ENCODE measurements around the gene KSR1. TPM values are rescaled to one million over a fixed set of nuclear protein-coding genes. Genes with fewer than 3 reads are reported as not detected.

KSR1 gene
- total and polyA plus RNA-seq, 9 of the 15 experiments (the other 6 are each of a cell fraction or from before 2014, with no cell fraction given): 1.4 to 51.7 (median 18.4) TPM

- no peak for TF ChIP-seq ZNF518B (CRISPR knock-in tag; IDR thresholded peaks at IDR 0.05)
- peak; percentile 93 for TF ChIP-seq MEIS2 (IDR thresholded peaks at IDR 0.05; ENCODE audit: partially characterized antibody)
- TF ChIP-seq POLR3A (IDR thresholded peaks at IDR 0.05; ENCODE audit: borderline replicate concordance, extremely low read depth, insufficient read depth, insufficient read length): no peak
- TF ChIP-seq, protein P1, sequence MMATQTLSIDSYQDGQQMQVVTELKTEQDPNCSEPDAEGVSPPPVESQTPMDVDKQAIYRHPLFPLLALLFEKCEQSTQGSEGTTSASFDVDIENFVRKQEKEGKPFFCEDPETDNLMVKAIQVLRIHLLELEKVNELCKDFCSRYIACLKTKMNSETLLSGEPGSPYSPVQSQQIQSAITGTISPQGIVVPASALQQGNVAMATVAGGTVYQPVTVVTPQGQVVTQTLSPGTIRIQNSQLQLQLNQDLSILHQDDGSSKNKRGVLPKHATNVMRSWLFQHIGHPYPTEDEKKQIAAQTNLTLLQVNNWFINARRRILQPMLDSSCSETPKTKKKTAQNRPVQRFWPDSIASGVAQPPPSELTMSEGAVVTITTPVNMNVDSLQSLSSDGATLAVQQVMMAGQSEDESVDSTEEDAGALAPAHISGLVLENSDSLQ (IDR thresholded peaks at IDR 0.05): peak; percentile 88
- no peak for TF ChIP-seq CBFB (CRISPR knock-in tag; IDR thresholded peaks at IDR 0.05)
- no peak for TF ChIP-seq PTRF (tag; IDR thresholded peaks at IDR 0.05)
- no peak for TF ChIP-seq ZNF3 (CRISPR knock-in tag; IDR thresholded peaks at IDR 0.05)
- TF ChIP-seq, protein P2, sequence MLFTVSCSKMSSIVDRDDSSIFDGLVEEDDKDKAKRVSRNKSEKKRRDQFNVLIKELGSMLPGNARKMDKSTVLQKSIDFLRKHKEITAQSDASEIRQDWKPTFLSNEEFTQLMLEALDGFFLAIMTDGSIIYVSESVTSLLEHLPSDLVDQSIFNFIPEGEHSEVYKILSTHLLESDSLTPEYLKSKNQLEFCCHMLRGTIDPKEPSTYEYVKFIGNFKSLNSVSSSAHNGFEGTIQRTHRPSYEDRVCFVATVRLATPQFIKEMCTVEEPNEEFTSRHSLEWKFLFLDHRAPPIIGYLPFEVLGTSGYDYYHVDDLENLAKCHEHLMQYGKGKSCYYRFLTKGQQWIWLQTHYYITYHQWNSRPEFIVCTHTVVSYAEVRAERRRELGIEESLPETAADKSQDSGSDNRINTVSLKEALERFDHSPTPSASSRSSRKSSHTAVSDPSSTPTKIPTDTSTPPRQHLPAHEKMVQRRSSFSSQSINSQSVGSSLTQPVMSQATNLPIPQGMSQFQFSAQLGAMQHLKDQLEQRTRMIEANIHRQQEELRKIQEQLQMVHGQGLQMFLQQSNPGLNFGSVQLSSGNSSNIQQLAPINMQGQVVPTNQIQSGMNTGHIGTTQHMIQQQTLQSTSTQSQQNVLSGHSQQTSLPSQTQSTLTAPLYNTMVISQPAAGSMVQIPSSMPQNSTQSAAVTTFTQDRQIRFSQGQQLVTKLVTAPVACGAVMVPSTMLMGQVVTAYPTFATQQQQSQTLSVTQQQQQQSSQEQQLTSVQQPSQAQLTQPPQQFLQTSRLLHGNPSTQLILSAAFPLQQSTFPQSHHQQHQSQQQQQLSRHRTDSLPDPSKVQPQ (CRISPR knock-in tag; IDR thresholded peaks at IDR 0.05; ENCODE audit: borderline replicate concordance): no peak
- TF ChIP-seq SAFB (IDR thresholded peaks at IDR 0.05; ENCODE audit: borderline replicate concordance, low read depth, low read length): no peak
- TF ChIP-seq HMG20B (CRISPR knock-in tag; IDR thresholded peaks at IDR 0.05): no peak
- no peak for TF ChIP-seq GTF2A2 (tag; IDR thresholded peaks at IDR 0.05)
- TF ChIP-seq ZNF408 (CRISPR knock-in tag; IDR thresholded peaks at IDR 0.05; ENCODE audit: low read depth): no peak
- no peak for TF ChIP-seq ZNF780A (CRISPR knock-in tag; IDR thresholded peaks at IDR 0.05)
- TF ChIP-seq, protein P3, sequence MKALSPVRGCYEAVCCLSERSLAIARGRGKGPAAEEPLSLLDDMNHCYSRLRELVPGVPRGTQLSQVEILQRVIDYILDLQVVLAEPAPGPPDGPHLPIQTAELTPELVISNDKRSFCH (CRISPR knock-in tag; IDR thresholded peaks at IDR 0.05): no peak
- TF ChIP-seq, protein P3 (tag; IDR thresholded peaks at IDR 0.05): no peak
- TF ChIP-seq SRF (CRISPR knock-in tag; IDR thresholded peaks at IDR 0.05): no peak
- TF ChIP-seq GTF2E2 (tag; IDR thresholded peaks at IDR 0.05): no peak
- TF ChIP-seq, protein P4, sequence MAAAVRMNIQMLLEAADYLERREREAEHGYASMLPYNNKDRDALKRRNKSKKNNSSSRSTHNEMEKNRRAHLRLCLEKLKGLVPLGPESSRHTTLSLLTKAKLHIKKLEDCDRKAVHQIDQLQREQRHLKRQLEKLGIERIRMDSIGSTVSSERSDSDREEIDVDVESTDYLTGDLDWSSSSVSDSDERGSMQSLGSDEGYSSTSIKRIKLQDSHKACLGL (CRISPR knock-in tag; IDR thresholded peaks at IDR 0.05; ENCODE audit: borderline replicate concordance, poor library complexity, severe bottlenecking): no peak
- no peak for TF ChIP-seq STAG1 (CRISPR knock-in tag; IDR thresholded peaks at IDR 0.05; ENCODE audit: borderline replicate concordance)
- no peak for TF ChIP-seq SRSF7 (optimal IDR thresholded peaks at IDR 0.05; ENCODE audit: low read depth, low read length)
Observed at GRCh38 chr17:27446569-27447301, 9.5 kb upstream of the KSR1 start (continued).
